Keratinocyte (primary cell): ENCODE measurements around the gene RBFOX1.

Source experiments
- CTCF ChIP-seq, 3 experiments: IDR thresholded peaks in 1 of 3; conservative IDR thresholded peaks in 1 of 3; optimal IDR thresholded peaks in 1 of 3; 2 replicates in 2 of 3; 3 replicates in 1 of 3; pipeline versions ENCODE3 to v1.5.1; 2011; ENCODE audit warnings: low read length in 3 of 3, mild to moderate bottlenecking in 3 of 3, moderate library complexity in 2 of 3, control low read depth in 1 of 3, inconsistent platforms in 1 of 3; ENCODE audit not compliant: insufficient read depth in 2 of 3; ENCODE audit errors: extremely low read depth in 1 of 3
- EZH2 ChIP-seq: IDR thresholded peaks from one replicate; pipeline ENCODE4 v1.6.1; 2012; ENCODE audit warnings: inconsistent platforms, mild to moderate bottlenecking, low read length, moderate library complexity

DNA sequence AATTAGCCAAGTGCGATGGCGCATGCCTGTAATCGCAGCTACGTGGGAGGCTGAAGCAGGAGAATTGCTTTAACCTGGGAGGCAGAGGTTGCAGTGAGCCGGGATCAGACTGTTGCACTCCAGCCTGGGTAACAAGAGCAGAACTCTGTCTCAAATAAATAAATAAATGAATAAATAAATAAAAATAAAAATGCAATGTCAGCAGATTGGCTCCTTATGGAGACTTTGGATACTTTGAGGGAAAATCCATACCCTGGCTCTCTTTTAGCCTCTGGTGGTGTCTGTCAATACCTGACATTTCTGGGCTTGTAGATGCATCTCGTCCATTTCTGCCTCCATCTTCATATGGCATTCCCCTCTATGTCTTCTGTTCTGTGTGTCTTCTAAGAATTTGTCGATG is 66.7 kb downstream of the RBFOX1 start:
- TF ChIP-seq CTCF (optimal IDR thresholded peaks at IDR 0.05 in 1 of 3, IDR thresholded peaks at IDR 0.05 in 1 of 3, conservative IDR thresholded peaks at IDR 0.05 in 1 of 3; ENCODE audit: extremely low read depth in 1 of 3, insufficient read depth in 2 of 3, low read length in 3 of 3), result no peak
- no peak for TF ChIP-seq EZH2
